K562 (cell line): ENCODE results near the gene CHST12. TPM values are rescaled to one million over a fixed set of nuclear protein-coding genes. Genes with fewer than 3 reads are reported as not detected.

Experiments
- CREB1 ChIP-seq, 2 experiments: sonication (generic) in 1 of 2; formaldehyde crosslinking in 1 of 2; IDR thresholded peaks; 2 replicates each; pipeline versions ENCODE4 v1.6.1 to v1.8.0; 2012 to 2022; ENCODE audit warnings: inconsistent platforms in 1 of 2, mild to moderate bottlenecking in 1 of 2, missing genetic modification reagents in 1 of 2, moderate library complexity in 1 of 2
- DIDO1 ChIP-seq: fragments of 450-650 bp; IDR thresholded peaks from 2 replicates; pipeline ENCODE4 v1.6.1; 2016; ENCODE audit warnings: low read depth, missing biosample characterization, missing genetic modification characterization
- ETV5 ChIP-seq: sonication (generic); formaldehyde crosslinking; IDR thresholded peaks from 2 replicates; pipeline ENCODE4 v1.4.0; 2020; ENCODE audit warnings: low read depth, mild to moderate bottlenecking, missing genetic modification reagents
- HNRNPL ChIP-seq: fragments of 200-400 bp; formaldehyde crosslinking; IDR thresholded peaks from 2 replicates; pipeline ENCODE4 v1.6.1; 2017; ENCODE audit warnings: low read depth, mild to moderate bottlenecking, low read length
- LEF1 ChIP-seq: fragments of 450-650 bp; IDR thresholded peaks from 2 replicates; pipeline ENCODE4 v1.6.1; 2016; ENCODE audit warnings: mild to moderate bottlenecking
- MAFK ChIP-seq: IDR thresholded peaks from 2 replicates; pipeline ENCODE4 v1.6.1; 2011; ENCODE audit warnings: low read length, improper control_type of control experiment
- MTA1 ChIP-seq: fragments of 450-650 bp; IDR thresholded peaks from 2 replicates; pipeline ENCODE4 v1.6.1; 2017; ENCODE audit warnings: borderline replicate concordance
- NCOA6 ChIP-seq: fragments of 450-650 bp; IDR thresholded peaks from 2 replicates; pipeline ENCODE4 v1.6.1; 2017; ENCODE audit warnings: mild to moderate bottlenecking
- NFYB ChIP-seq: IDR thresholded peaks from 2 replicates; pipeline ENCODE4 v1.6.1; 2011; ENCODE audit warnings: mild to moderate bottlenecking, moderate library complexity; ENCODE audit not compliant: insufficient read length; ENCODE audit errors: extremely low read depth
- POLR2A ChIP-seq: fragments of 450-650 bp; conservative IDR thresholded peaks from 2 replicates; pipeline ENCODE4 v1.6.1; 2016
- REST ChIP-seq, 2 experiments: fragments of 450-650 bp; formaldehyde crosslinking in 1 of 2; IDR thresholded peaks; 2 replicates each; pipeline versions ENCODE4 v1.4.0 to v1.6.1; 2014 to 2020; ENCODE audit warnings: mild to moderate bottlenecking in 2 of 2, borderline replicate concordance in 1 of 2, low read depth in 1 of 2
- SIX5 ChIP-seq, 2 experiments: IDR thresholded peaks; 2 replicates each; pipeline ENCODE4 v1.6.1; 2011; ENCODE audit warnings: low read length in 2 of 2, borderline replicate concordance in 1 of 2, low read depth in 1 of 2, mild to moderate bottlenecking in 1 of 2, moderate library complexity in 1 of 2; ENCODE audit not compliant: insufficient read depth in 1 of 2
- SMARCA5 ChIP-seq: fragments of 450-650 bp; IDR thresholded peaks from 2 replicates; pipeline ENCODE4 v1.6.1; 2016
- TAF1 ChIP-seq: IDR thresholded peaks from 2 replicates; pipeline ENCODE4 v1.6.1; 2011; ENCODE audit warnings: mild to moderate bottlenecking, low read length, moderate library complexity; ENCODE audit not compliant: insufficient read depth, control insufficient read depth, severe bottlenecking; ENCODE audit errors: extremely low read depth
- TAF7 ChIP-seq: fragments of 450-650 bp; IDR thresholded peaks from 2 replicates; pipeline ENCODE4 v1.6.1; 2016; ENCODE audit warnings: missing genetic modification characterization, missing compliant biosample characterization
- TBP ChIP-seq: optimal IDR thresholded peaks from 2 replicates; pipeline ENCODE3; 2011; ENCODE audit warnings: low read depth, low read length, improper control_type of control experiment
- TEAD4 ChIP-seq, 2 experiments: sonication (generic) in 1 of 2; formaldehyde crosslinking in 1 of 2; IDR thresholded peaks; 2 replicates each; pipeline versions ENCODE4 v1.6.1 to v1.8.0; 2012 to 2022; ENCODE audit warnings: borderline replicate concordance in 1 of 2, inconsistent platforms in 1 of 2, low read length in 1 of 2, mild to moderate bottlenecking in 1 of 2, missing genetic modification reagents in 1 of 2
- ZBTB9 ChIP-seq: fragments of 450-650 bp; formaldehyde crosslinking; IDR thresholded peaks from 2 replicates; pipeline ENCODE4 v1.4.0; 2020; ENCODE audit warnings: mild to moderate bottlenecking, moderate library complexity
- ZNF184 ChIP-seq: sonication (generic); formaldehyde crosslinking; IDR thresholded peaks from 2 replicates; pipeline ENCODE4 v1.5.0; 2020; ENCODE audit warnings: missing genetic modification reagents
- polyA plus RNA-seq, 8 experiments: library from polyadenylated mRNA; depleted of rRNA in 4 of 8; stranded (reverse) in 5 of 8; unstranded in 3 of 8; fragments of >200 nt; fragmentation: Nextera tagmentation in 2 of 8; fragmentation: Illumina TruSeq in 1 of 8; extraction: Ambion mirVana in 2 of 8; extraction: Trizol in 1 of 8; gene quantifications; 2 replicates each; pipeline versions ENCODE4 v1.2.1 to v1.2.3, GENCODE V29; 2011 to 2014; ENCODE audit warnings: inconsistent platforms in 1 of 8, missing spikeins in 1 of 8
- total RNA-seq, 7 experiments: library from RNA; depleted of rRNA in 6 of 7; stranded (reverse); fragments of >200 nt in 6 of 7; fragmentation: Illumina TruSeq in 2 of 7; extraction: Trizol in 2 of 7; gene quantifications; 2 replicates each; pipeline versions ENCODE4 v1.2.1 to v1.2.3, GENCODE V29; 2011 to 2021; ENCODE audit warnings: low replicate concordance in 1 of 7

Gene CHST12
- total and polyA plus RNA-seq, 9 of the 15 experiments (the other 6 are each of a cell fraction or from before 2014, with no cell fraction given): 0.18 to 19.8 (median 3.6) TPM

- TF ChIP-seq REST (IDR thresholded peaks at IDR 0.05; ENCODE audit: borderline replicate concordance) (peak; percentile 75; the same call in 1 of the 2 replicates), REST (CRISPR knock-in tag; IDR thresholded peaks at IDR 0.05; ENCODE audit: low read depth) (no peak), LEF1 (no peak), TBP (no peak), POLR2A (no peak), CREB1 (IDR thresholded peaks at IDR 0.05) (no peak), CREB1 (CRISPR knock-in tag; IDR thresholded peaks at IDR 0.05) (no peak), NFYB (no peak), ETV5 (CRISPR knock-in tag) (peak; percentile 19; the same call in 1 of the 2 replicates), NCOA6 (no peak), SIX5 (IDR thresholded peaks at IDR 0.05; ENCODE audit: borderline replicate concordance in 1 of 2, insufficient read depth in 1 of 2, low read depth in 1 of 2, low read length in 2 of 2) (no peak), ZNF184 (CRISPR knock-in tag) (no peak), ZBTB9 (no peak), HNRNPL (peak; percentile 95), TEAD4 (IDR thresholded peaks at IDR 0.05; ENCODE audit: low read length) (no peak), TEAD4 (CRISPR knock-in tag; IDR thresholded peaks at IDR 0.05; ENCODE audit: borderline replicate concordance) (no peak; the same call in 1 of the 2 replicates), MTA1 (no peak), TAF7 (tag) (no peak), SMARCA5 (no peak), MAFK (no peak), TAF1 (no peak), DIDO1 (tag) (no peak)
These were observed 48.0 kb downstream of the CHST12 start (continued) for GRCh38 chr7:2451171-2452073.
